ENCODE results near the gene SCLY.
A peak's percentile ranks its signal among the peaks of the same experiment; 100 is the strongest.

- TF ChIP-seq CTCF (IDR thresholded peaks at IDR 0.05) (no peak), TEAD1 (CRISPR knock-in tag; IDR thresholded peaks at IDR 0.05) (no peak), ATF2 (CRISPR knock-in tag; IDR thresholded peaks at IDR 0.05; ENCODE audit: borderline replicate concordance, low read depth) (no peak), ATF3 (CRISPR knock-in tag; conservative IDR thresholded peaks at IDR 0.05) (no peak), USF2 (CRISPR knock-in tag; IDR thresholded peaks at IDR 0.05) (peak; percentile 60), NFE2L1 (CRISPR knock-in tag; IDR thresholded peaks at IDR 0.05) (no peak), TEAD4 (CRISPR knock-in tag; IDR thresholded peaks at IDR 0.05) (no peak)
Observed at GRCh38 chr2:238097988-238098871, 37.4 kb downstream of the SCLY start.
